GM18505 (cell line): ENCODE measurements around the gene ZCCHC17.

Source experiments
- ATAC-seq: cut with Tn5 transposase; IDR thresholded peaks from one replicate; pipeline ENCODE4 v1.9.1; 2021; ENCODE audit not compliant: unreplicated experiment
- POLR2A ChIP-seq: IDR thresholded peaks from 4 replicates; pipeline ENCODE4 v1.6.1; 2011; ENCODE audit warnings: borderline replicate concordance; ENCODE audit not compliant: insufficient read depth, insufficient read length; ENCODE audit errors: extremely low read depth

ZCCHC17 gene

DNA sequence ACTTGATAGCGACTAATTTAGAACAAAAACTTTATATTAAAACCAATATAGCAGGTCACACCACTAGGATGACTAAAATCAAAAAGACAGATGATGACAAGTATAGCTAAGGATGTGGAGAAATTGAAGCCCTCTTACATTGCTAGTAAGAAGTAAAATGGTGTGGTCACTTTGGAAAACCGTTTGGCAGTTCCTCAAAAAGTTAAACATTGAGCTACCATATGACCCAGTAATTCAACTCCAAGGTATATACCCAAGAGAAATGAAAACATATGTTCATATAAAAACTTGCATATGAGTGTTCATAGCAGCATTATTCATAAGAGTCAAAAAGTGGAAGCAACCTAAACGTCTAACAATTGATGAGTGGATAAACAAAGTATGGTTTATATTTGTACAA, 103.1 kb downstream of the ZCCHC17 start:
- ATAC-seq = no peak
- TF ChIP-seq POLR2A = no peak

DNA sequence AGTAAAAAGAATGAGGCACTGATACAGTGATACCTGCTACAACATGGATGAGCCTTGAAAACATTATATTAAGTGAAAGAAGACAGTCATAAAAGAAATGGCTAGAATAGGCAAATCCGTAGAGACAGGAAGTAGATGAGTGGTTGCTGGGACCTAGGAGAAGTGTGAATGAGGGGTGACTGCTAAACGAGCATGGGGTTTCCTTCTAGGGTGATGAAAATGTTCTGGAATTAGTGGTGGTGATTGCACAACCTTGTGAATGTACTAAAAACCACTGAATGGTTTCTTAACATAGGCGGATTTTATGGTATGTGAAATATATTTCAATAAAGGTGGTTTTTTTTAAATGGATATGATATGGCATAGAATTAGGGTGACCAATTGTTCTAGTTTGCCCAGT, 103.6 kb downstream of the ZCCHC17 start:
- no peak for TF ChIP-seq POLR2A
- no peak for ATAC-seq

DNA sequence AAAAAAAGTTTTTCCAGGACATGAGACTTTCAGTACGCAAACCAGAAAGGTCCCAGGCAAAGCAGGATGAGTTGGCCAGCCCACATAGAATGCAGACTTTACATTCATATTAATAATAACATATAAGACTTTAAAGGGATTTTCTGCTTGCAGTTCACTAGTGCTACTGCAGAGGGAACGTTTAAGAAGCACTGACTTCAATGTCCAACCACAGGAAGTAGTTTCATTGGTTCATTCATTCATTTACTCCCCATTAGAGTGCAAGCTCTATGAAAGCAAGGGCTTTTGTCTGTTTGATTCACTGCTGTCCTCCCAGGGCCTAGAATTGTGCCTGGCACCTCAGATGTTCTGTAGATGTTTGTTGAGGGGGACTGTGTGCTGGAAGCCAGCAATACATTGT, 104.4 kb downstream of the ZCCHC17 start:
- ATAC-seq = no peak
- TF ChIP-seq POLR2A = no peak

DNA sequence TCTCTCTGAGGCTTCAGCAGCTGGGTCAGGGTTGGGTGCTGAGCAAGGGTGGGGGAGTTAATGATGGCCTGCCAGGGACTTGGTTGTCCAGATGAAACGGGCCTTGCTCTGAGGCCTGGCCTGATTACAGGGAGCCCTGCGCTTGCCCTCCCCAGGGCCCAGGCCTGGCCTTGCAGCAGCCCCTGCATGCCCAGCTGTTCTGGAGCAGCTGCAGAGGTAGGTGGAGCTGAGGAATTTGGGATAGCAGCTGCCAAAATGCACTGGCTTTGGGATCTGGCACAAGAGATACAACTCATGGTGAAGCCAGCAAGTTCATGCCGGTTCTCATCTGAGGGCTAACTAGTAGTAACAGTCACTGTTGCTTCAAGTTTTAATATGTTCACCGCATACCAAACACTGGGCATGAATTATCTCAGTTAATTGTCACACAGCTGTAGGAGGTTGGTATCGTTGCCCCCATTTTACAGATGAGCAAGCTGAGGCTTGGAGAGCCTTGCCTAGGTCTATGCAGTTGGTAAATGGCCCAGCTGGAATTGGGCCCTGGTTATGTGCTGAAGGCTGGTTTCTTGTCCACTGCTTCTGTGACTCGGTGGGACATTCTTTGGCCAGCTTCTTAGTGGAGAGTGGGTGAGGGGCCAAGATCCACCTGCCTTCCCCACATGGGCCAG, 108.9 kb downstream of the ZCCHC17 start:
- no peak for ATAC-seq
- TF ChIP-seq POLR2A = no peak

DNA sequence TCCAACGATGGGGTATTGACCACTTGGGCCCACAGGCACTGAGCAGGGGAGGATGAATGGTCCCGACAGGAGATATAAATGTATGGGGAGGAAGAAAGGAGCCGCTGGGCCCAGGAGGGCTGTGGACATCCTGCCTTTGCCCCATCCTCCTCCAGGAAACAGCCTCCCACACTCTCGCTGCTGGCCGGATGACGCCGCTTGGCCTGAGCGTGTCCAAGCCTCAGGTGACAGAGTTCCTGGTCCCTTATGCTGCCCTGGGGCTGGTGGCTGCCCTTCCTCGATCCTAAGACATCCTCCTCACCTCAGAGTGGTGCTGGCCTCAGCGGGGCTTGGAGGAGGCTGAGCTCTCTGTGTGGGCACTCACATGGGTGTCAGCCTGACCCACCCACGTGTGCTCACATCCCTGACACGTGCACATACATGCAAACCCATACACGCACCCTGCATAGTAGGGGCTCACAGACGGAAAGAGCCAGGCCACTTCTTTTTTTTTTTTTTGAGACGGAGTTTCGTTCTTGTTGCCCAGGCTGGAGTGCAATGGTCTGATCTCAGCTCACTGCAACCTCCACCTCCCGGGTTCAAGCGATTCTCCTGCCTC, 110.3 kb downstream of the ZCCHC17 start:
- no peak for ATAC-seq
- TF ChIP-seq POLR2A = no peak

DNA sequence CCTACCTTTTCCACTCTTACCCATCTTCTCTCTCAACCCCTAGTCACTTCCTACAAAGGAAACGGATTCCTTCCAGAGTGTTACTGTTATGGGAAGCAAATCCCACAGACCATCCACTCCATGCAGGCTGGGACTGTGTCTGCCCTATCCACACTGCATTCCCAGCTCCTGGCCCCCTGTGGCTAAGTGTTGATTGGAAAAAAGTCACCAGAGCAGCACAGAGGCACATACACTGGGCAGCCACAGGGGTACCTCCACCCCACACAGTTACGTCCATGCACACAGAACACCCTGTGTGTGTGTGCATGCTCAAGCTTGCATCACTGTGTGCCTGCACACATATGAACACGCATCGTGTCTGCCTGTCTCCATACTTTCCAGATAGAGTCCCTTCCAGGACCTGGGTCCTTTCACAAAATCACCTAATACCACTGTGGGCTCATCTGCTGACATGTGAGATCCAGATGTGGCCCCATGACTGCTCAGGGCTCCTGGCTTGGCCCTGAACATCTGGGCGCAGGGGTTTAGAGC, 112.0 kb downstream of the ZCCHC17 start:
- ATAC-seq = no peak

DNA sequence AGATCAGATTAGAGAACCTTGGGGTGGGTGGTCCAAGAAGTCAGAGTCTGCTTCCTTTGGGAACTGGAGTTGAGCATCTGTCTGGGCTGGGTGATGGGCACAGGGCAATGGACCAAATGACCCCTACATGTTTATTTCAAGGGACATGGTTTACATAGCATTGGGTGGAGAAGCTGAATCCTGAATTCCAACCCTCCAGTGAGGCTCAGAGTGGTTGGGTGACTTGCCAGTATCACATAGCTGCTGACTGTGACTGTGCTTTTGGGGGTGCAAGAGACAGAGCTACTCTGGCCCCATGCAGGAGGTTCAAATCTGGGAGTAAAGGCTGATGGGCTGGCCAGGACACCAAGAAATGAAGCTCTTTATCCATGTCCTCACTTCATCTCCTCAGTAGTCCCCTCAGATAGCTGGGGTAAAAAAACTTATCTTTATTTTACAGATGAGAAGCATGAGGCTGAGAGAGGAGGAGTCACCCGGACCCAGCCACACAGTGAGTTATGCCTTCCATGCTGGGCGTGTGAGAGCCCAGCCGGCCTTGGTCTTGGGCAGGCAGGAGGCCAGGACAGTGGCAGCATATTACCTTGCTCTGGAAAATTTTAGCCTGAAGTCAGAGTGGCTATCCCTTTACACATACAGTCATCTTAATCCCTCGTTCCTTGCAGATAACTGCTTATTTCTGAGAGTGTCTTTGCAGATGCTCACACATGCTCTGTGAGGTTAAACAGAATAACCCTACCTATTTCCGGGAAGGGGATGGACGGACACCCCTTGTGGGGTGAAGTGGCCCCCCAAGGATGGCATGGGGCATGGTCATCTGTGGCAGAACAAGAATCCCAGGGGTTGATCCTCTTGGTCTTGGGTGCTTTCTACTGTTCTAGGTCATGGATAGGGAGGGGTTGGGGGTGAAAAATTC, 113.4 kb downstream of the ZCCHC17 start:
- no peak for TF ChIP-seq POLR2A
- no peak for ATAC-seq

More for the DNA sequence above, 112.0 kb downstream of the ZCCHC17 start:
- TF ChIP-seq POLR2A = no peak

DNA sequence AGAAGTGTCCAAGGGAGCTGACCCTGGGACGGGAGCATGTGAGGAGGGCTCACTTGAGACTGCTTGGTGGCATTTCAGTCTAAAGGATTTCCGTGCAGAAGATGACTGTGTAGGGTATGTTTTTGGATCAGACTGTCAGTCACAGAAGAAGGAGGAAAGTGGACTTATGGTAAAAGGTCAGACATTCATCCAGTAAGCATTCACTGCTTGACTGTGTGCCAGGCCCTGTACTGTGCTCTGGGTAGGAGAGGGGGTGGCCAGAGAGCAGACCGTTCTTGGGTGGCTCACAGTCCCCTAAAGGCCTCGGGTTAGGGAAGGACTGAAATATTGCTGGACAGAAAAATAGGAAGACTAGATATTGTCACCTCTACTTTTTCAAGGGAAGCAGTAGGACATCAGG, 114.0 kb downstream of the ZCCHC17 start:
- TF ChIP-seq POLR2A = no peak
- ATAC-seq = no peak

DNA sequence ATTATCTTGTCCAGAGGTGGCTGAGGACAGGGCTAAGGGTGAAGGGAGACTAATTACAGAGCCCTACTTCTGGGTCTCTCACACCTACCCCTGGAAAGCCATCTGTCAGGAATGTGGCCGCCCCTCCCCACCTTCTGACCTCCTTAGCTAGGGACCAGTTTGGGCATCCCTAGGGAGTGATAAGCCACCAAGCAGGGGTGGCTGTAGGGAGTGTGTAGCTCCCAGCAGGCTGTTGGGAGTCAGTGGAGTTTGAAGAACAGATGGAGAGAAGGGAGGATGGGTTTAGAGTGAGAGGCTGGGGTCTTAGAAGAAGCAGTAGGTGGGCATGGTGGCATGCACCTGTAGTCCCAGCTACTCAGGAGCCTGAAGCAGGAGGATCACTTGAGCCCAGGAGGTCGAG, 115.4 kb downstream of the ZCCHC17 start:
- TF ChIP-seq POLR2A = no peak

DNA sequence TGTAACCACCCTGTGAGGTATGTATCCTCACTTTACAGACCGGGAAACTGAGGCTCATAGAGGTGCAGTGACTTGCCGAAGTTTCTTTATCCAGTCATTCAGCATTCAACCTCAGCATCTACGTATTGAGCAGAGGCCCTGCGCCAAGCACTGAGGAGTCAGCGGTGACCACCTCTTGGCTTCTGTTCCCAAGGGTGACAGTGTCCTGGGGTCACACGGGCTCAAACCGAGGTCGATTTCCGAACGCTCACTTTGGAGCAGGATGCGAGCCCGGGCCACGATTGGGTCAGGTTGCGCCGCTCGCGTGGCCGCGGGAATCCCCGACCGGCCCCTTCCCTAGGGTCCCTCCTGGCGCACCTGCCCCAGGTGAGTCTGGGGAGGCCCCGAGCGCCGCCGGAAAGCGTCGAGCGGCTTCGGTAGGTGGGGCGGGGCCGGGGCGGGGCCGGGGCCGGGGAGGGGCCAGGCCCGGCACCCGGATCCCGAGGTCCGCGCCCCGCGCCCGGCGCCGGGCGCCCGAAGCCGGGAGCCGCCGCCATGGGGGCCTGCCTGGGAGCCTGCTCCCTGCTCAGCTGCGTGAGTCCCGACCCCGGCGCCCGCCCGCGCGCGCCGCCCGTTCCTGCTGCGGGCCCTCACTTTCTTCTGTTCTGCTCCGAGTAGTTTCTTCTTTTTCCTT, 116.0 kb downstream of the ZCCHC17 start, which contains the start of gene SERINC2:
Gene SERINC2, plus strand, starts transcription at position 482 of the 673 bp plus-strand sequence. Its CDS starts 53 bp downstream, at position 535.
- TF ChIP-seq POLR2A = no peak
- ATAC-seq = no peak

More for the DNA sequence above, 115.4 kb downstream of the ZCCHC17 start:
- ATAC-seq = no peak

DNA sequence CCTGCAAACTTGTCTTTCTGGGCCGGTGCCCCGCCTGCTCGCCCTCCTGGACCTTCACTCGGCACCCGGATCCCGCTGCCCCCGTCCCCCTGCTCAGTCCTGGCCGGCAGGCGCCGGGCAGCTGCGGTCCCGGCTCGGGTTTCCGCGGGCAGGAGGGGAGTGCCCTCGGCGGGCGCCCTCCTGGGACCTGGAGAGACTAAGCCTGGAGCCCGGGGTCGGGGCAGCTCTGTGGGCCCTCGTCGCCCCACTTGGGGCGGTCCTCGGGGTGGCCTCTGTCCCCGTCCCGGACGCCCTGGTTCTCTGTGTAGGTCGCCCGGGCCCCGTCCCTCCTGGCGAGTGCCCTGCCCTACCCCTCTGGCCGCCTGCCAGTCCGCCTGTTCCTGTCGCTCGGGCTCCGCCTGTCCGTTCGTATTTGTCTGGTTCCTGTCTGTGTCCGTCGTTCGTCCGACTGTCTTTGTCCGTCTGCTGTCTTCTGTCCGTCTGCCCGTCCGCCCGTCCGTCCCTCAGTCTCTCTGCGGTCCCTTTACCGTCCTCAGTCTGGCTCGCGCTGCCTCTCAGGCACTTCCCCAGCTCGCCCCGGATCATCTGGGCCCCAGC, 116.7 kb downstream of the ZCCHC17 start:
- no peak for TF ChIP-seq POLR2A

More for the DNA sequence above, 116.7 kb downstream of the ZCCHC17 start:
- ATAC-seq = no peak
